ENCODE results near the gene ZYG11A.

DNA sequence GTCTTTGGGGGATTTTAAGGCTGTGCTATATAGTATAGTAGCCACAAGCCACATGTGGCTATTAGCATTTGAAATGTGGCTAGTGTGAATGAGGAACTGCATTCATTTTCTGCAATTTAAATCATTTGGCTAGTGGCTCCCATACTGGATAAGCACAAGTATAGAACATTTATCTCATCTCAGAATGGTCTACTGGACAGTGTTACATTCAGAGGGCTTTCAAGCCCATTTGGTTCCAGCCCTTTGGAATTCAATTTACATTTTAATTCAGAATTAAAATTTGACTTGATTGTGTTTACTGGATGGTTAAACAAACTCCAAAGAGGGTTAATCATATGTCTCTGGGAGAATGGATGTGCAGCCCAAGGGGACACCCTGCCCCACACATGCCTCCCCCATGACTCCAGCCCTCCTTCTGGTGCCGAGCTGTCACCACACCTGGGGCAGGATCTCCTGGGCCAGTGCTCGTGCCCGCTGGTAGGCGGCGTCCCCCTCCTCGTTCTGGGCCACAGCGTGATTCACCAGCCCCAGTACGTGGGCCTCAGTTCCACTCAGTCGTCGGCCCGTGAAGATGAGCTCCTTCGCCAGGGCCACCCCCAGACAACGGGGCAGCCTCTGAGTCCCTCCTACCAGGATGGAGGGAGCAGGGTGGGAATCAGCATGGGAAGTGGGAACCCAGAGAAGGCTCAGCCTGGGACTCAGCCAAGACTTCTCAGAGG is 61.8 kb downstream of the ZYG11A start:
- TF ChIP-seq, protein P1, sequence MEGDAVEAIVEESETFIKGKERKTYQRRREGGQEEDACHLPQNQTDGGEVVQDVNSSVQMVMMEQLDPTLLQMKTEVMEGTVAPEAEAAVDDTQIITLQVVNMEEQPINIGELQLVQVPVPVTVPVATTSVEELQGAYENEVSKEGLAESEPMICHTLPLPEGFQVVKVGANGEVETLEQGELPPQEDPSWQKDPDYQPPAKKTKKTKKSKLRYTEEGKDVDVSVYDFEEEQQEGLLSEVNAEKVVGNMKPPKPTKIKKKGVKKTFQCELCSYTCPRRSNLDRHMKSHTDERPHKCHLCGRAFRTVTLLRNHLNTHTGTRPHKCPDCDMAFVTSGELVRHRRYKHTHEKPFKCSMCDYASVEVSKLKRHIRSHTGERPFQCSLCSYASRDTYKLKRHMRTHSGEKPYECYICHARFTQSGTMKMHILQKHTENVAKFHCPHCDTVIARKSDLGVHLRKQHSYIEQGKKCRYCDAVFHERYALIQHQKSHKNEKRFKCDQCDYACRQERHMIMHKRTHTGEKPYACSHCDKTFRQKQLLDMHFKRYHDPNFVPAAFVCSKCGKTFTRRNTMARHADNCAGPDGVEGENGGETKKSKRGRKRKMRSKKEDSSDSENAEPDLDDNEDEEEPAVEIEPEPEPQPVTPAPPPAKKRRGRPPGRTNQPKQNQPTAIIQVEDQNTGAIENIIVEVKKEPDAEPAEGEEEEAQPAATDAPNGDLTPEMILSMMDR (IDR thresholded peaks at IDR 0.05), result no peak
- TF ChIP-seq ZFX (IDR thresholded peaks at IDR 0.05; ENCODE audit: borderline replicate concordance), result no peak

All from 22Rv1 (cell line).